Measurements from ENCODE around the gene TIGD3. TPM values are rescaled to one million over a fixed set of nuclear protein-coding genes. Genes with fewer than 3 reads are reported as not detected.

The TIGD3 gene
- total and polyA plus RNA-seq, 9 of the 15 experiments (the other 6 are each of a cell fraction or from before 2014, with no cell fraction given): 0.06 to 1.3 (median 0.56) TPM

- TF ChIP-seq ZBED1 (IDR thresholded peaks at IDR 0.05): no peak
- TF ChIP-seq CHD1 (IDR thresholded peaks at IDR 0.05; ENCODE audit: low read length): no peak
- no peak for TF ChIP-seq NR2C1 (IDR thresholded peaks at IDR 0.05)
- no peak for TF ChIP-seq NR2C1 (tag; IDR thresholded peaks at IDR 0.05)
- no peak for TF ChIP-seq NFE2 (IDR thresholded peaks at IDR 0.05; ENCODE audit: low read depth)
- peak; percentile 53 for TF ChIP-seq MEIS2 (IDR thresholded peaks at IDR 0.05; ENCODE audit: partially characterized antibody)
- no peak for TF ChIP-seq ATF4 (CRISPR knock-in tag; IDR thresholded peaks at IDR 0.05)
- TF ChIP-seq RNF219 (CRISPR knock-in tag; IDR thresholded peaks at IDR 0.05): no peak
- TF ChIP-seq STAG1 (CRISPR knock-in tag; IDR thresholded peaks at IDR 0.05; ENCODE audit: borderline replicate concordance): no peak
- TF ChIP-seq POLR2B (IDR thresholded peaks at IDR 0.05; ENCODE audit: low read depth, partially characterized antibody): no peak
- TF ChIP-seq ATF7 (IDR thresholded peaks at IDR 0.05): no peak
- peak; percentile 68; the same call in 1 of the 2 replicates for TF ChIP-seq SMC3 (conservative IDR thresholded peaks at IDR 0.05; ENCODE audit: insufficient read depth, low read depth, low read length)
- TF ChIP-seq MED1 (CRISPR knock-in tag; IDR thresholded peaks at IDR 0.05; ENCODE audit: borderline replicate concordance): no peak
- TF ChIP-seq ZEB2 (IDR thresholded peaks at IDR 0.05): no peak
- TF ChIP-seq EP400 (IDR thresholded peaks at IDR 0.05): peak; percentile 62
- TF ChIP-seq ZNF217 (CRISPR knock-in tag; IDR thresholded peaks at IDR 0.05): no peak
- no peak for TF ChIP-seq THRAP3 (IDR thresholded peaks at IDR 0.05; ENCODE audit: borderline replicate concordance)
- no peak for TF ChIP-seq ZNF785 (CRISPR knock-in tag; IDR thresholded peaks at IDR 0.05)
- TF ChIP-seq NFE2L1 (tag; IDR thresholded peaks at IDR 0.05; ENCODE audit: borderline replicate concordance, low read depth): no peak
- 0 out of 4 replicates have a peak, but pooled peaks of 1 of the 2 experiments have one; percentile 20 for TF ChIP-seq RCOR1 (IDR thresholded peaks at IDR 0.05; ENCODE audit: borderline replicate concordance in 1 of 2, low read depth in 2 of 2, low read length in 2 of 2)
- no peak for TF ChIP-seq GTF2B (IDR thresholded peaks at IDR 0.05; ENCODE audit: extremely low read depth, insufficient read length)
- TF ChIP-seq CXXC5 (CRISPR knock-in tag; IDR thresholded peaks at IDR 0.05): no peak; the same call in 1 of the 2 replicates
- no peak for TF ChIP-seq ZNF134 (CRISPR knock-in tag; conservative IDR thresholded peaks at IDR 0.05)
- TF ChIP-seq ZBTB17 (CRISPR knock-in tag; IDR thresholded peaks at IDR 0.05): no peak
- no peak for TF ChIP-seq HINFP (tag; conservative IDR thresholded peaks at IDR 0.05; ENCODE audit: low read depth)
- no peak for TF ChIP-seq ZC3H8 (IDR thresholded peaks at IDR 0.05)
- TF ChIP-seq POLR2AphosphoS2 (IDR thresholded peaks at IDR 0.05; ENCODE audit: low read length): no peak
- TF ChIP-seq ZNF239 (CRISPR knock-in tag; IDR thresholded peaks at IDR 0.05): no peak
- TF ChIP-seq ZNF3 (CRISPR knock-in tag; IDR thresholded peaks at IDR 0.05): no peak
These were observed 24.6 kb upstream of the TIGD3 start (continued) for GRCh38 chr11:65329944-65330403.
